Suprapubic skin (tissue), 4 donors: ENCODE data around the gene TMEFF2.

Experiments
- CTCF ChIP-seq, 2 donors: fragments of 200-600 bp in 1 of 2; fragments of 450-650 bp in 1 of 2; sonication (generic) in 1 of 2; IDR thresholded peaks; one replicate each; pipeline ENCODE4 v1.5.1; 2016 to 2019; ENCODE audit warnings: antibody characterized with exemption in 2 of 2, mild to moderate bottlenecking in 1 of 2, moderate library complexity in 1 of 2
- EP300 ChIP-seq: sonication (generic); formaldehyde crosslinking; IDR thresholded peaks from one replicate; pipeline ENCODE4 v1.6.1; 2017; ENCODE audit warnings: antibody characterized with exemption
- POLR2A ChIP-seq, 2 donors: fragments of 450-650 bp; IDR thresholded peaks; one replicate each; pipeline ENCODE4 v1.6.1; 2017; ENCODE audit warnings: antibody characterized with exemption in 2 of 2, mild to moderate bottlenecking in 2 of 2, moderate library complexity in 2 of 2
- POLR2AphosphoS5 ChIP-seq, 3 donors: sonication (generic); formaldehyde crosslinking; IDR thresholded peaks; one replicate each; pipeline ENCODE4 v1.6.1; 2017; ENCODE audit warnings: antibody characterized with exemption in 3 of 3

GRCh38 chr2:191945623-191946022 is 249.1 kb downstream of the TMEFF2 start:
- no peak for TF ChIP-seq CTCF (IDR thresholded peaks at IDR 0.05)
- TF ChIP-seq EP300: no peak
- no peak for TF ChIP-seq POLR2A (IDR thresholded peaks at IDR 0.05)
- TF ChIP-seq POLR2AphosphoS5 (IDR thresholded peaks at IDR 0.05): no peak
